IPS-20b (cell line): ENCODE results near the gene DAND5.

Source experiments
- H3K27ac ChIP-seq: one replicate; pipeline ENCODE4 v1.5.1; 2013; ENCODE audit warnings: low read length
- H3K27me3 ChIP-seq: 2 replicates; pipeline ENCODE4 v1.6.1; 2013; ENCODE audit warnings: mild to moderate bottlenecking, low read length, inconsistent platforms; ENCODE audit not compliant: insufficient read depth
- H3K36me3 ChIP-seq: 2 replicates; pipeline ENCODE4 v1.6.1; 2013; ENCODE audit warnings: low read depth, mild to moderate bottlenecking, inconsistent platforms, low read length, moderate library complexity; ENCODE audit not compliant: insufficient read depth
- H3K4me1 ChIP-seq: 2 replicates; pipeline ENCODE4 v1.6.1; 2013; ENCODE audit warnings: mild to moderate bottlenecking, control low read depth, inconsistent platforms, low read length, moderate library complexity; ENCODE audit not compliant: insufficient read depth
- H3K4me3 ChIP-seq: 2 replicates; pipeline ENCODE4 v1.5.1; 2013; ENCODE audit warnings: mild to moderate bottlenecking, low read length, inconsistent platforms
- H3K9ac ChIP-seq: 2 replicates; pipeline ENCODE4 v1.6.1; 2013; ENCODE audit warnings: low read depth, mild to moderate bottlenecking, inconsistent platforms, low read length, moderate library complexity
- H3K9me3 ChIP-seq: 2 replicates; pipeline ENCODE4 v1.6.1; 2013; ENCODE audit warnings: mild to moderate bottlenecking, low read depth, low read length, inconsistent platforms; ENCODE audit not compliant: insufficient read depth

The DAND5 gene

GRCh38 chr19:12990853-12991252 lies 21.5 kb downstream of the DAND5 start:
- H3K27me3 ChIP-seq: peaks cover 91% of the 10 kb centered on the region
- no peaks in the 10 kb centered on the region for H3K4me1 ChIP-seq
- H3K4me3 ChIP-seq: no peak overlapping the region
- H3K9me3 ChIP-seq: no peaks in the 10 kb centered on the region
- no peaks in the 10 kb centered on the region for H3K36me3 ChIP-seq
- no peak overlapping the region for H3K27ac ChIP-seq
- H3K9ac ChIP-seq: no peak overlapping the region

GRCh38 chr19:12991296-12991695 lies 21.9 kb downstream of the DAND5 start:
- H3K36me3 ChIP-seq: no peaks in the 10 kb centered on the region
- H3K27me3 ChIP-seq: peaks cover 91% of the 10 kb centered on the region
- no peak overlapping the region for H3K9ac ChIP-seq
- no peaks in the 10 kb centered on the region for H3K9me3 ChIP-seq
- no peak overlapping the region for H3K4me3 ChIP-seq
- H3K4me1 ChIP-seq: no peaks in the 10 kb centered on the region
- H3K27ac ChIP-seq: no peak overlapping the region

- Histone ChIP-seq H3K9me3 (no peaks in the 10 kb centered on the region), H3K9ac (no peak overlapping the region), H3K4me3 (no peak overlapping the region), H3K36me3 (no peaks in the 10 kb centered on the region), H3K4me1 (no peaks in the 10 kb centered on the region), H3K27ac (no peak overlapping the region), H3K27me3 (peaks cover 91% of the 10 kb centered on the region)
Observed at GRCh38 chr19:12992729-12993128, 23.4 kb downstream of the DAND5 start.

- no peaks in the 10 kb centered on the region for H3K4me1 ChIP-seq
- H3K36me3 ChIP-seq: no peaks in the 10 kb centered on the region
- no peaks in the 10 kb centered on the region for H3K9me3 ChIP-seq
- no peak overlapping the region for H3K4me3 ChIP-seq
- H3K27ac ChIP-seq: no peak overlapping the region
- H3K9ac ChIP-seq: no peak overlapping the region
- H3K27me3 ChIP-seq: peaks cover 91% of the 10 kb centered on the region
Observed at GRCh38 chr19:12993562-12993961, 24.2 kb downstream of the DAND5 start.

- Histone ChIP-seq H3K9ac (no peak within 1 kb of the TSS), H3K4me3 (no peak within 1 kb of the TSS), H3K4me1 (no peaks in the 10 kb centered on the region), H3K36me3 (no peaks in the 10 kb centered on the region), H3K27ac (no peak within 1 kb of the TSS), H3K27me3 (peaks cover 94% of the 10 kb centered on the region), H3K9me3 (no peaks in the 10 kb centered on the region)
Observed at GRCh38 chr19:12994701-12995595, 25.6 kb downstream of the DAND5 start, which contains the start of gene NFIX. NFIX (plus strand) TSS chr19:12995475; CDS start chr19:12995838, 363 bp downstream.

- no peak overlapping the region for H3K9ac ChIP-seq
- peaks cover 95% of the 10 kb centered on the region for H3K27me3 ChIP-seq
- H3K27ac ChIP-seq: no peak overlapping the region
- H3K9me3 ChIP-seq: no peaks in the 10 kb centered on the region
- H3K4me3 ChIP-seq: no peak overlapping the region
- no peaks in the 10 kb centered on the region for H3K36me3 ChIP-seq
- no peaks in the 10 kb centered on the region for H3K4me1 ChIP-seq
Observed at GRCh38 chr19:12995596-12996405, 26.4 kb downstream of the DAND5 start.

GRCh38 chr19:12996406-12997094 lies 27.2 kb downstream of the DAND5 start:
- Histone ChIP-seq H3K27me3 (peaks cover 95% of the 10 kb centered on the region), H3K4me1 (no peaks in the 10 kb centered on the region), H3K27ac (no peak overlapping the region), H3K4me3 (no peak overlapping the region), H3K36me3 (no peaks in the 10 kb centered on the region), H3K9ac (no peak overlapping the region), H3K9me3 (no peaks in the 10 kb centered on the region)

GRCh38 chr19:12997179-12997966 lies 28.0 kb downstream of the DAND5 start:
- no peak overlapping the region for H3K27ac ChIP-seq
- H3K9ac ChIP-seq: no peak overlapping the region
- no peak overlapping the region for H3K4me3 ChIP-seq
- peaks cover 95% of the 10 kb centered on the region for H3K27me3 ChIP-seq
- H3K4me1 ChIP-seq: no peaks in the 10 kb centered on the region
- H3K36me3 ChIP-seq: no peaks in the 10 kb centered on the region
- no peaks in the 10 kb centered on the region for H3K9me3 ChIP-seq

- Histone ChIP-seq H3K27ac (no peak overlapping the region), H3K36me3 (no peaks in the 10 kb centered on the region), H3K9ac (no peak overlapping the region), H3K27me3 (peaks cover 95% of the 10 kb centered on the region), H3K9me3 (no peaks in the 10 kb centered on the region), H3K4me3 (no peak overlapping the region), H3K4me1 (no peaks in the 10 kb centered on the region)
Observed at GRCh38 chr19:12997967-12998940, 28.9 kb downstream of the DAND5 start.

GRCh38 chr19:13001166-13001501 lies 31.8 kb downstream of the DAND5 start:
- no peaks in the 10 kb centered on the region for H3K36me3 ChIP-seq
- peaks cover 100% of the 10 kb centered on the region for H3K27me3 ChIP-seq

More at GRCh38 chr19:13001166-13001501, 31.8 kb downstream of the DAND5 start:
- Histone ChIP-seq H3K9me3 (no peaks in the 10 kb centered on the region), H3K4me3 (no peak overlapping the region), H3K9ac (no peak overlapping the region), H3K27ac (no peak overlapping the region), H3K4me1 (no peaks in the 10 kb centered on the region)
